Measurements from ENCODE around the gene MYT1.

MYT1 gene

DNA sequence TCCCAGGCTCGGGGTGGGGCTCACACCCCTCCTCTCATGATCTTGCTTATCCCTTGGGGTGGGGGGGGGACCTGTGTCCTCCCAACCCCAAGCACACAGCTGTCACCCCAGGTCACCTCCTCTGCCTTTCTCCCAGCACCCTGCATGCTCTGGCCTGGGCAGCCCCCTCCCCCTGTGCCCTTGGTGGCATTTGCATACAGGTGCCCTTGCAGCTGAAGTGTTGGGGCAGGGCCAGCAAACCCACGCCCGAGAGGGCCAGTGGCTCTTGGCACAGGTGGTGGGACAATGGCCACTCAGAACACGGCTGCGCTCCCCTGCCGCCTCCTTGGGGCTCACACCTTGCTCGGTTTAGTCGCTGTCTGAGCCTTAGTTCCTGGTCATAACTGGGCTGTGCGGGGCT is 11.3 kb upstream of the MYT1 start:
- Histone ChIP-seq H3K4me2 (no peak overlapping the region), H3K4me3 (no peak overlapping the region), H4K20me1 (peaks cover 0 to 40% (median 0%) of the 10 kb centered on the region in 11 experiments; a peak in 5 of 22 replicates), H3K9me3 (replicated peaks in 1 of 11) (peaks cover 0 to 10% (median 0%) of the 10 kb centered on the region in 11 experiments; a peak in 3 of 22 replicates), H3K4me1 (peaks cover 0 to 17% (median 6%) of the 10 kb centered on the region in 10 experiments; a peak in 9 of 20 replicates), H3K27me3 (no peaks in the 10 kb centered on the region; a peak in 1 of 22 replicates), H3K36me3 (no peaks in the 10 kb centered on the region), H3K27ac (no peak overlapping the region), H3K9ac (no peak overlapping the region)
- TF ChIP-seq Cebpa-rat (IDR thresholded peaks at IDR 0.05) = no peak

DNA sequence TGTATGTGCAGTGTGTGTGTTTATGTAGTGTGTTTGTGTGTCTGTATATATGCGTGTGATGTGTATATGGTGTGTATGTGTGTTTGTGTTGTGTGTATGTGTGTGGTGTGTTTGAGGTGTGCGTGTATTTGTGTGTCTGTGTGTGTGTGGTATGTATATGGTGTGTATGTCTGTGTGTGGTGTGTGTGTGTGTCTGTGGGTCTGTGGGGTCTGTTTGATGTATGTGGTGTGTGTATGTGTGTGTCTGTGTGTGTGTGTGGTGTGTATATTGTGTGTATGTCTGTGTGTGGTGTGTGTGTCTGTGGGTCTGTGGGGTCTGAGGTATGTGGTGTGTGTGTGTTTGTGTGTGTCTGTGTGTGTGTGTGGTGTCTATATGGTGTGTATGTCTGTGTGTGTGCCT is 10.8 kb upstream of the MYT1 start:
- no peak overlapping the region for H3K9ac ChIP-seq
- peaks cover 0 to 40% (median 0%) of the 10 kb centered on the region in 11 experiments; a peak in 5 of 22 replicates for H4K20me1 ChIP-seq
- peaks cover 0 to 17% (median 6%) of the 10 kb centered on the region in 10 experiments; a peak in 9 of 20 replicates for H3K4me1 ChIP-seq
- H3K36me3 ChIP-seq = no peaks in the 10 kb centered on the region
- H3K27me3 ChIP-seq = no peaks in the 10 kb centered on the region; a peak in 1 of 22 replicates
- no peak overlapping the region for H3K4me2 ChIP-seq
- peaks cover 0 to 10% (median 0%) of the 10 kb centered on the region in 11 experiments; a peak in 3 of 22 replicates for H3K9me3 ChIP-seq (replicated peaks in 1 of 11)
- no peak for TF ChIP-seq Cebpa-rat (IDR thresholded peaks at IDR 0.05)
- H3K4me3 ChIP-seq = no peak overlapping the region
- no peak overlapping the region for H3K27ac ChIP-seq

DNA sequence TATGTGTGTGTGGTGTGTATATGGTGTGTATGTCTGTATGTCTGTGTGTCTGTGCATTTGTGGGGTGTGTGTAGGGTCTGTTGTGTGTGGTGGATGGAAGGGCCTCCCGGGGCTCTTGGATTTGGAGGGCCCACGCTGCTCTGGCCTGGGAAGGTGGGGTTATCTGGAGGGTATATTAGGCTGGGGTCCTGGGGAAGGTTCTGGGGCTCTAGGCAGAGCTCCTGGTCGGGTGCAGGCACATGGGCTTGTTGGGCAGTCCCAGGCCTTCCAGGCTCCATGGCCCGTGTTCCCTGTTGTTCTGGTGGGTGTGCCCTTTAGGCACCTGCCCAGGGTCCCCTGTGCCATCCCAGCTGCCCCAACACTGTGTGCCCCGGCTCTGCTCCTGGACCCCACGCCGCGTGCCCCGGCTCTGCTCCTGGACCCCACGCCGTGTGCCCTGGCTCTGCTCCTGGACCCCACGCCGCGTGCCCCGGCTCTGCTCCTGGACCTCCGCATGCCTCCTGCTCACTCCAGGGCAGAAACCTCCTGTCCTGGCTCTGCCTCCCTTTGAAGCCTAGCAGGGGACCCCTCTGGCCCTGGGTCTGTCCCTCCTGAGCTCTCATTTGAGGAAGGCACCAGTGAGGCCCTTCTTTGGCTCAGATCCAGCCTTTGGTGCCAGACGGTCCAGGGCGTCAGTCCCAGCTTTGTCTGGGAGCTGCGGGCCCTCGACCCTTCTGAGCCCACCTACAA is 10.2 kb upstream of the MYT1 start:
- peaks cover 0 to under 1% (median 0%) of the 10 kb centered on the region in 11 experiments; a peak in 2 of 22 replicates for H3K27me3 ChIP-seq
- H3K4me3 ChIP-seq = no peak overlapping the region
- peaks cover 0 to 42% (median 0%) of the 10 kb centered on the region in 11 experiments; a peak in 7 of 22 replicates for H4K20me1 ChIP-seq
- H3K27ac ChIP-seq = no peak overlapping the region
- no peak overlapping the region for H3K9ac ChIP-seq
- peaks cover 0 to 17% (median 6%) of the 10 kb centered on the region in 10 experiments; a peak in 9 of 20 replicates for H3K4me1 ChIP-seq
- H3K9me3 ChIP-seq (replicated peaks in 1 of 11) = peaks cover 0 to 9% (median 0%) of the 10 kb centered on the region in 11 experiments; a peak in 3 of 22 replicates
- TF ChIP-seq Cebpa-rat (IDR thresholded peaks at IDR 0.05) = no peak
- H3K4me2 ChIP-seq = no peak overlapping the region
- H3K36me3 ChIP-seq = no peaks in the 10 kb centered on the region

DNA sequence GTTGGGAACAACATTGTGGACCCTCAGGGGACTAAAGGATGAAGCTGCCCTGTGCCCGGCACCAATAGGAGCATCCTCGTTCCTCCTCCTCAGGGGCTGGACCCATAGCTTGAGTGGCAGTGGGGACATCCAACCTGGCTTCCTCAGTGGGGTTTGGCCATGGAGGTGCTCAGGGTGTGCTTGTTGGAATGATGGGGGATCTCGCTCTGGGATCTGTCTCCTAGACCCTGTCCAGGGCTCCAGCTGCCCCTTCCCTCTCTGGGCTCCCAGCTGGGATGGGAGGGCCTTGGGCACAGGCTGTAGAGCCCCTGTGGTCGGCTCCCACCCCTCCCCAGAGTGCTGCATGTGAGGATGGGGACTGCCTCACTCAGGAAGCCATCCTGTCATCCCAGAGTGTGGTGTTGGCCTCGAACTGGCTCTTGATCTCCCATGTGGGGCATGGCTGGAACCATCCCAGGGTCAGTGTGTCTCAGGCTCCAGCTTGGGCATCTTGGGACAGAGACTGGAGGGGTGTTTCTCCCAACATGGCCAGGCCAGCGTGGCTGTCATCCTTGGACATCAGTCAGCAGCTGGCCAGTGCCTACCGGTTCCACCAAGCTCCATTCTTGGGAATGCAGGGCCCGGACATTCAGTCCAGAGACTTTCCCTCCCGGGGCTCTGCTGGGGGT is 9.5 kb upstream of the MYT1 start:
- no peak for TF ChIP-seq Cebpa-rat (IDR thresholded peaks at IDR 0.05)
- peaks cover 0 to 8% (median 4%) of the 10 kb centered on the region in 11 experiments; a peak in 14 of 22 replicates for H3K27me3 ChIP-seq
- H3K36me3 ChIP-seq = no peaks in the 10 kb centered on the region
- H3K9me3 ChIP-seq (replicated peaks in 1 of 11) = peaks cover 0 to 3% (median 0%) of the 10 kb centered on the region in 11 experiments; a peak in 3 of 22 replicates
- H3K9ac ChIP-seq = no peak overlapping the region
- no peak overlapping the region for H3K4me3 ChIP-seq
- no peak overlapping the region for H3K27ac ChIP-seq
- H4K20me1 ChIP-seq = peaks cover 0 to 49% (median 5%) of the 10 kb centered on the region in 11 experiments; a peak in 9 of 22 replicates
- H3K4me1 ChIP-seq = peaks cover 0 to 17% (median 6%) of the 10 kb centered on the region in 10 experiments; a peak in 9 of 20 replicates
- H3K4me2 ChIP-seq = no peak overlapping the region

DNA sequence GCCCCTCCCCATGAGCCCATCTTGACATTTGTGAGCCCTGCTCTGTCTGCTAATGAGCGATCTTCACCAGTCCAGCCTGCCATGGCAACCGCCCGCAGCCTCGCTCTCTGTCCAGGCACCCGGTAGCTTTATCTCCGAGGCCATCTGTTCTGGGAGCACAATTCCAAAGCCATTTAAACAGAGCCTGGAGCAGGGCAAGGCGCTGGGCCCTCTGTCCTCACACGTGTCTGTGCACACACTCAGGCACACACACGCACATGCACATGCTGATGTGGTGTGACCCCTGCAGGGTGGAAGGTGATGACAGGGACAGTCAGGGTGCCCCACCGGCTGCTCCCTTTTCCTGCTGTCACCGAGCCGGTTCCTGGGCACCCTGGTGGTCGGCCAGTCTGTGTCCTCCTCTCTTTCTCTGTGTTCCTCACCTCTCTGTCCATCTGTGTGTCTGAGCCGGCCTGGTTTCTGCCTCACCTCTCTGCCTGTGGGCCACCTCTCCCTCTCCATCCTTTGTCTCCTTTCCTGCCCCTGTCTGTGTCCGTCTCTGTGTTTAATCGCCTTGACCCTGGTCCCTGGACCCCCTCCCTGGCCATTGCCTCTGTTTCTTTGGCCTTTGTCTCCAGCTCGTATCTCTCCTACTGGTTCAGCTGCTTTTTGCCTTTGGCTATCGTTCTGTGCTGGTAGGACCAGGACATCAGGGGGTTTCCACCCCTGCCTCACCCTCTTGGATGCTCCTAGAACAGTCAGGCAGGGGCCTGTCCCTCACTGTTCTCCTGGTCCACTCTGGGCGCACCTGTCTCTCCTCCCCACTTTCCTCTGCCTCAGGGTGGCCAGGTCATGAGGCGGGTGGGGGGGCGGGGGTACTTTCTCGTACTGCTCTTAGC is 8.8 kb upstream of the MYT1 start:
- Histone ChIP-seq H3K4me2 (no peak overlapping the region), H3K4me1 (peaks cover 0 to 17% (median 6%) of the 10 kb centered on the region in 10 experiments; a peak in 9 of 20 replicates), H4K20me1 (peaks cover 0 to 56% (median 5%) of the 10 kb centered on the region in 11 experiments; a peak in 9 of 22 replicates), H3K27me3 (peaks cover 4 to 15% (median 12%) of the 10 kb centered on the region in 11 experiments), H3K4me3 (no peak overlapping the region), H3K9me3 (replicated peaks in 1 of 11) (no peaks in the 10 kb centered on the region), H3K9ac (no peak overlapping the region), H3K36me3 (no peaks in the 10 kb centered on the region), H3K27ac (no peak overlapping the region)
- no peak for TF ChIP-seq Cebpa-rat (IDR thresholded peaks at IDR 0.05)

DNA sequence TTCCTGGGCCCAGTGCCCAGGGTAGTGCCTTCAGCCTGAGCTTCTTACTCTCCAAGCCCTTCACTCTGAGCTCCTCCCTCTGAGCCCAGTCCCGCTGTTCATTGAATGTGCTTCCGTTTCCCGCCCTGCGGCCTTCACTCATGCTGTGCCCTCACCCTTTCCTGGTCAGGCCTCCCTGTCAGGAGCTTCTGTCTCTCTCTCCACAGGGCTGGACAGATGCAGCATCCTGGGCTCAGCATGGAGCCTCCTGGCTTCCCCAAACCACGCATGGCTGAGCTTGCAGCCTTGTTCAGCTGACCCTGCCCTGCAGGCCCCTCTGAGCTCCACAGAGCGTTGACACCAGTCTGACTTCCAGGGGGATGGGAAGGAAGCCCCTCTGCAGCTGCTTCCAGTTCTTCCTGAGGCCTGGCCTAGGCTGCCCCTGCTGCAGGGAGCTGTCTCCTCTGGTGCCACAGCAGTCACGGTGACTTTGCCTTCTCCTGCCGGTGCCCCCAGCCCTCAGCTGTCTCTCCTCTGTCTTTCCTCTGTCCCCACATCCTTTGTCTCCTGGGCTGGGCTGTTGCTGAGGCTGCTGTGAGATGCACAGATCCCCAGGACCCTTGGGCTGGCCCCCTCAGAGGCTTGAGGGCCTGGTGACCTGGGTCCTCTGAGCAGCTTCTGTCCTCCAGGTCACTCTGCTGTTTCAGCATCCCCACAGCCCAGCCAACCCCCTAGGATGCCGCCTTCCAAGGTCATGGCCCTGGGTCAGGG is 7.9 kb upstream of the MYT1 start:
- Histone ChIP-seq H4K20me1 (peaks cover 0 to 57% (median 5%) of the 10 kb centered on the region in 11 experiments; a peak in 10 of 22 replicates), H3K4me2 (peak overlapping the region in 2 of 11 experiments; percentile 14 to 26; a peak in 1 of 22 replicates), H3K36me3 (no peaks in the 10 kb centered on the region), H3K4me1 (peaks cover 0 to 17% (median 6%) of the 10 kb centered on the region in 10 experiments; a peak in 9 of 20 replicates), H3K27ac (no peak overlapping the region), H3K4me3 (no peak overlapping the region), H3K9me3 (replicated peaks in 1 of 11) (no peaks in the 10 kb centered on the region), H3K9ac (no peak overlapping the region), H3K27me3 (peaks cover 12 to 23% (median 20%) of the 10 kb centered on the region in 11 experiments)
- TF ChIP-seq Cebpa-rat (IDR thresholded peaks at IDR 0.05) = no peak

DNA sequence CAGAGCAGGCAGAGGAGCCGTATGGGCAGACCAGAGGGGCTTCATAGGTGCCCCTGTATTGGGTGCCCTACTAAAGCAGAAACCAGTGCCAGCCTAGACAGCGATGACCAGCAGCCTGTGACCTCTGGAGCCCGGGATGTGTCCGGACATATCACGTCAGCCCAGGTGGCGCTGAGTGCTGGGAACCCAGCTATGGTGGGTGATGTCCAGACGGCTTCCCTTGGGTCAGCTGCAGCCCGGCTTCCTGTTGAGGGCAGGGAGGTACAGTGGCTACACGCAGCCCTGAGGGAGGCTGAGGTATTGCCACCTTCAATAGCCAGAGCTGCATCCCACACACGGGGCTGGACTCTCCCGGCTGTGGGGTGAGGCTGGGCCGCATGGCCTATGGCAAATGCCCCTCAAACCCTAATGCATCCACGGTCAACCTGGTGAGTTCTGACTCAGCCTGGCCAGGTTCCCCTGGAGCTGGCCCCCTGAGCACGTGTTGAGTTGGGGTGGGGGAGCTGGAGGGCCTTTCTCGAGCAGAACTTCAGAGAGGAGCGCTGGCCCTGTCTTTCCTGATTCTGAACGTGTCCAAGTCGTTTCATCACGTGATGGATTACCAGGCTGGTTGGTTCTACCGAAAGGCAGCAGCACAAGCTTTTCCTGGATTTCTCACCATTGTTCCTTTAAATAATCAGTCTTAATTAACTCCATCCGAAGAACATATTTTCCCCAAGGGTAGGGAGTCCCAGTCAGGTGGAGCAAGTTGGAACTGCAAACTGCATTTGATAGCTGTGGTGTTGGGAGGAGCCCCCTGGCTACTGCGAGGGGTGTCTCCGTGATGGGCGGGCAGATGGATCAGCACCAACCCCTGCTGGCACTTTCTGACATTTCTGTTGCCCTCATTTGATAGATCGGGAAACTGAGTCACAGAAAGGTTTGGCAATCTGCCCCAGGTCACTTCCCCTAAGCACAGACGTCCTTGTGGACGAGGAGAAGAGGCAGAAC is 7.1 kb upstream of the MYT1 start:
- Histone ChIP-seq H3K4me1 (peaks cover 0 to 11% (median 4%) of the 10 kb centered on the region in 10 experiments; a peak in 9 of 20 replicates), H3K36me3 (no peaks in the 10 kb centered on the region), H4K20me1 (peaks cover 0 to 56% (median 6%) of the 10 kb centered on the region in 11 experiments; a peak in 10 of 22 replicates), H3K4me2 (no peak overlapping the region), H3K9ac (no peak overlapping the region), H3K4me3 (no peak overlapping the region), H3K9me3 (replicated peaks in 1 of 11) (no peaks in the 10 kb centered on the region), H3K27ac (no peak overlapping the region), H3K27me3 (peaks cover 21 to 32% (median 29%) of the 10 kb centered on the region in 11 experiments)
- no peak for TF ChIP-seq Cebpa-rat (IDR thresholded peaks at IDR 0.05)

Data from BLaER1 treated with 17β-estradiol and CSF1 and Interleukin-3, amounts not matched to agents 10 nM and 100 nM (cell line).